GM13977 (cell line): ENCODE measurements around the gene PGBD5.
A peak's percentile ranks its signal among the peaks of the same experiment; 100 is the strongest.

ENCODE experiments used
- DNase-seq: peaks from one replicate; pipeline ENCODE4 v3.0.0; 2012; ENCODE audit warnings: low spot score
- in situ Hi-C: fragments of 300-500 bp; cut with MboI; formaldehyde crosslinking; loops from one replicate; pipeline ENCODE4 v1.12.0; 2022; ENCODE audit warnings: low sequenced_read_pairs, low pct_unique_long_range_greater_than_20kb, mixed read lengths, inconsistent platforms; ENCODE audit not compliant: unreplicated experiment
- TF ChIP-seq, protein P1 (sequence below): IDR thresholded peaks from 2 replicates; pipeline ENCODE4 v1.5.1; 2012; ENCODE audit warnings: mild to moderate bottlenecking, control low read depth; ENCODE audit not compliant: insufficient read depth; ENCODE audit errors: extremely low read depth, missing control alignments

Gene PGBD5

DNA sequence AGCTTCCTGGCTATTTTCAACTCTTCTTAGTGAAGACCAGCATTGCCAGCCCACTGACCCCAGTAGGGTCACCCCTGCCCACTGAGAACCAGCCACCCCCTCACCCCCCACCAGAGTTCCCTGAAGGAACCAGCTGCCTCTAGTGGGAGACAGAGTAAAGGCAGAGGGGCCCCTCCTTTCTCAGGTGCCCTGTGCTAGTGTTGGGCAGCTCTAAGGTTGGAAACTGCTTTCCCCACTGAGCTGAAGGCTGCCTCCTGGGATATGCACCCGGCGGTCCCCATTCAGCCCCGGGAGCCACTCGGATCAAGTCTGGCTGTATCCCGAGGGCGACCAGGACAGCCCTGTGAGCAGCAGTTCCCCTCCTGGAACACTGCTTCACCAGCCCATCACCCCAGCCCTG is 111.0 kb downstream of the PGBD5 start:
- in situ Hi-C loops = loop anchor here (25.0 kb wide), 2 partner anchors 653 to 1053 kb away; partner anchors contain the start of gene RAB4A
- TF ChIP-seq, protein P1, sequence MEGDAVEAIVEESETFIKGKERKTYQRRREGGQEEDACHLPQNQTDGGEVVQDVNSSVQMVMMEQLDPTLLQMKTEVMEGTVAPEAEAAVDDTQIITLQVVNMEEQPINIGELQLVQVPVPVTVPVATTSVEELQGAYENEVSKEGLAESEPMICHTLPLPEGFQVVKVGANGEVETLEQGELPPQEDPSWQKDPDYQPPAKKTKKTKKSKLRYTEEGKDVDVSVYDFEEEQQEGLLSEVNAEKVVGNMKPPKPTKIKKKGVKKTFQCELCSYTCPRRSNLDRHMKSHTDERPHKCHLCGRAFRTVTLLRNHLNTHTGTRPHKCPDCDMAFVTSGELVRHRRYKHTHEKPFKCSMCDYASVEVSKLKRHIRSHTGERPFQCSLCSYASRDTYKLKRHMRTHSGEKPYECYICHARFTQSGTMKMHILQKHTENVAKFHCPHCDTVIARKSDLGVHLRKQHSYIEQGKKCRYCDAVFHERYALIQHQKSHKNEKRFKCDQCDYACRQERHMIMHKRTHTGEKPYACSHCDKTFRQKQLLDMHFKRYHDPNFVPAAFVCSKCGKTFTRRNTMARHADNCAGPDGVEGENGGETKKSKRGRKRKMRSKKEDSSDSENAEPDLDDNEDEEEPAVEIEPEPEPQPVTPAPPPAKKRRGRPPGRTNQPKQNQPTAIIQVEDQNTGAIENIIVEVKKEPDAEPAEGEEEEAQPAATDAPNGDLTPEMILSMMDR = no peak
- DNase-seq = no peak

DNA sequence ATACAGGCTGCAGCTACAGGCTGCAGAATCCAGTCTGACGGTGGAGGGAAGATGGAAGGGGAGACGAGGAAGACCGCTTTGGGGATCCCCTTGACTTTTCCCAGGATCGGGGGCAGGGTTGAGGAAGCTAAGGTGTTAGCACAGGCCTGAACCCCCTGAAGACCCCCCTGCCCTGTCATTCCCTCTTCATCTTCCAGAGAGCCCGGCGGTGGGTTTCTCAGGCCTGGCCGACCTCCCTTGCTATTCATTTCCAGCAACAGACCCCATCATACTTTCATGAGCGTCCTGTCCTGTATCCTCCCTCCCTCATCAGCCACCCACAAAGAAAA is 112.0 kb downstream of the PGBD5 start:
- TF ChIP-seq, protein P1 = no peak

DNA sequence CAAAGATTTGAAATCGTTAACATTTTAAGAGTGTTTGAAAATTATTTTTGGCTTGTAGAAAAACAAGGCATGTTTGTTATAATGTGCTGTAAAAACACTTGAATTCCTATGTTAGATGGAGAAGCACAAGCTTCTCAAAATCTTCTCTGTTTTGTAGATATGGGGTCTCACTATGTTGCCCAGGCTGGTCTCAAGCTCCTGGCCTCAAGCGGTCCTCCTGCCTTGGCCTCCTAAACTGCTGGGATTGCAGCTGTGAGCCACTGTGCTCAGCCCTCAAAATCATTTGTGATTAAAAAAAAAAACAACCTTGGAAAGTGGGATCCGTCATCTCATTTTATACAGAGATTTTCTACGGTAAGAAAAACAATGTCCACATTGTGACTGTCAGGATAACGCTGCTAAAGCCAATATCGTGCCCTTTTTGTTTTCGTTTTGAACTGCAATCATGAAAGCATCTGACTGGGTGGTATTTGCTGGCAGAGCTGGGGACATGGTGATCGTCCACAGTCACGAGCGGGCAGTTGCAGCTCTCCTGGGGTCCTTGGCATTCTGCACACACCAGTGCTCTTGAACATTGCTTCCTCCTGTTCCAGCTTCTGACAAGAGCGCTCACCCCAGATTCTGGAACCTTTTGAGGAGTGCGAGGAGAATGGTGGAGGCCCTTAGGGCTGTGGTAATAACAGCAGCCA is 112.5 kb downstream of the PGBD5 start:
- DNase-seq = no peak
- in situ Hi-C loops = loop anchor here (25.0 kb wide), 2 partner anchors 651 to 1051 kb away; partner anchors contain the start of gene RAB4A
- TF ChIP-seq, protein P1 = no peak

More for the DNA sequence above, 112.0 kb downstream of the PGBD5 start:
- no peak for DNase-seq
- in situ Hi-C loops = loop anchor here (25.0 kb wide), 2 partner anchors 652 to 1052 kb away; partner anchors contain the start of gene RAB4A

DNA sequence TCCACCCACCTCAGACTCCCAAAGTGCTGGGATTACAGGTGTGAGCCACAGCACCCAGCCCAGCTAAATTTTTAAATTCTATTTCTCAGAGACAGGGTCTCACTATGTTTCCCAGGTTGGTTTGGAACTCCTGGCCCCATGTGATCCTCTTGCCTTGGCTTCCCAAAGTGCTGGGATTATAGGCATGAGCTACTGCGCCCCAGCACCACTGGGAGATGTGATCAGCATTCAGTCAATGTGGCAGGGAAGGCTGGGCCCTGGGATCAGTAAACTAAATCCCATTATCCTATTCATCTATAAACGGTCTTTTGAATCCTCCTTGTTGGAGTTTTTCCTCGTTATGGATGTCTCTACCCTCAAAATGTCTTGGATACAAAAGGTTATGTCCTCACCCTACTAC is 113.5 kb downstream of the PGBD5 start:
- no peak for DNase-seq
- in situ Hi-C loops = loop anchor here (25.0 kb wide), 2 partner anchors 650 to 1050 kb away; partner anchors contain the start of gene RAB4A
- TF ChIP-seq, protein P1 = no peak

DNA sequence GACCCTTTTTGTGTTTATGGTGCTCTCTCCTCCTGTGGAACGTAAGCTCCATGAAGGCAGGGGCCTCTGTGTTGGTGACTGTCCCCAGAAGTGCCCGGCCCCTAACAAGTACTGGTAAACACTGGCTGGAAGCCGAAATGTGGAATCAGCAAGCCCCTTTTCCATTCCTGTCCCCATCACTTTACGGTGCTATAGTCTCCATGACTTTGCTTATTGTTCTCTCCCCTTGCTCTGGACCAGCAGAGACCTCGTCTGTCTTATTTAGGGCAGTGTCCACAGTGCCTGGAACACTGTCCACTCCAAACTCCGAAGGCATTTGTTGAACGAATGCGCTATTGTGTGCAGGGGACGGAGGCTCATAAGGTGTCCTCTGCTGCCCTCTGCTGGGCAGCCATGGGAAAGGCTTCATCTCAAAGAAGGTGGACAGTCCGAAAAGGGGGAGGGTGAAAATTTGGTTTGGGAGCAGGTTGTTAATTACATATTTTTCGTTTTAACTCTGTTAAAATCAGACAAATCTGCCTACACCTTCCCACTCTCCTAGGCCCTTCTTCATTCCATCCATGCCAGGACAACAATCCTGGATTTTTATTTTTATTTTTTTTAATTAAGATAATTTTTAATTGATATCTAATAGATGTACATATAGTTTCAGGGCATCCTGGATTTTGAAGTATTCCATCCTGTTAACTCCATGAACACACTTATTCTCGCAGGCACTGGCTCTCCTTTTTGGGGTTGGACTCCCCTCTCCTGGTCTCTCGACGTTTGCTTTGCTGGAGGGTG is 115.6 kb downstream of the PGBD5 start:
- TF ChIP-seq, protein P1 = peak; percentile 87
- DNase-seq = peak; percentile 85
- in situ Hi-C loops = loop anchor here (25.0 kb wide), 2 partner anchors 648 to 1048 kb away; partner anchors contain the start of gene RAB4A

DNA sequence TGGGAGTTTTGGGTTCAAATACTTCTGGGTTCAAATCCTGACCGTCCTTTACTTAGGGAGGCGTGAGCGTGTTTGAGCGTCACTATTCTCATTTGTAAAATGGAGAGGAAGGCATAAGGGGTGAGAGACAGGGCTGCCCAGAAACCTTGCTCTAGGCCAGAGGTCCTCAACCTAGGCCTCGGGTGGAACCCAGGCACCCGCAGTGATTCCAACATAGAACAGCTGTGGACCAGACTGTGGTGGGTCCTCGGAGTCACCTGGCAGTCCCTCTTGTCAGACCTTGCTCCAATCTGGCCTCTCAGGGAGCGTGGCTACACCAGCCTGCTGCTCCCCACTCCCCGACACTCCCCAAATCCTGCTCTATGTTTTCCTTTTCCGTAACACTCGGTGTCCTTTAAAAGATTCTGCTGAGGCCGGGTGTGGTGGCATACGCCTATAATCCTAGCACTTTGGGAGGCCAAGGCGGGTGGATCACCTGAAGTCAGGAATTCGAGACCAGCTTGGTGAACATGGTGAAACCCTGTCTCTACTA is 116.4 kb downstream of the PGBD5 start:
- TF ChIP-seq, protein P1 = no peak

More for the DNA sequence above, 116.4 kb downstream of the PGBD5 start:
- DNase-seq = no peak
- in situ Hi-C loops = loop anchor here (25.0 kb wide), 2 partner anchors 647 to 1047 kb away; partner anchors contain the start of gene RAB4A
